ENCODE data around the gene RPAIN. TPM values are rescaled to one million over a fixed set of nuclear protein-coding genes. Genes with fewer than 3 reads are reported as not detected.

RPAIN gene
- polyA plus RNA-seq, 12 donors, result 38.8 to 62.5 (median 47.1) TPM; not detected in 1

GRCh38 chr17:5473906-5474305 is 53.9 kb downstream of the RPAIN start:
- no peak for DNase-seq

- no peak for DNase-seq
Observed at GRCh38 chr17:5478992-5479391, 59.0 kb downstream of the RPAIN start.

- no peak for DNase-seq
Observed at GRCh38 chr17:5480962-5481361, 61.0 kb downstream of the RPAIN start.

GRCh38 chr17:5481451-5481850 is 61.5 kb downstream of the RPAIN start:
- DNase-seq, result no peak

Other genes with a start within 250 kb of the RPAIN start
- 10 to 100 TPM in 7 of 12 donors, 1 to 10 TPM in 4, not detected in 1; 9.2 to 16.3 (median 11.6) TPM for gene ZNF594, start 228.3 kb upstream of the RPAIN start, polyA plus RNA-seq (ENCODE audit: insufficient read length in 12 of 12)
- 1 to 10 TPM in 7 of 12 donors, under 1 TPM in 3, not detected in 2; 0.66 to 2.9 (median 1.4) TPM for gene SCIMP, start 185.3 kb upstream of the RPAIN start, polyA plus RNA-seq (ENCODE audit: insufficient read length in 12 of 12)
- 10 to 100 TPM in 11 of 12 donors, not detected in 1; 52.4 to 90.8 (median 58.3) TPM for gene RABEP1, start 137.9 kb upstream of the RPAIN start, polyA plus RNA-seq (ENCODE audit: insufficient read length in 12 of 12)
- 10 to 100 TPM in 11 of 12 donors, not detected in 1; 29.1 to 61.7 (median 48.5) TPM for gene NUP88, start 520 bp upstream of the RPAIN start, polyA plus RNA-seq (ENCODE audit: insufficient read length in 12 of 12)
- 100 to 1,000 TPM in 10 of 12 donors, 10 to 100 TPM in 1, not detected in 1; 66.1 to 137 (median 117) TPM for gene C1QBP, start 19.0 kb downstream of the RPAIN start, polyA plus RNA-seq (ENCODE audit: insufficient read length in 12 of 12)
- 10 to 100 TPM; 10.4 to 98.9 (median 13.0) TPM for gene DHX33, start 48.8 kb downstream of the RPAIN start, polyA plus RNA-seq (ENCODE audit: insufficient read length in 12 of 12)
- gene DERL2, start 66.0 kb downstream of the RPAIN start, polyA plus RNA-seq (ENCODE audit: insufficient read length in 12 of 12), result 10 to 100 TPM in 11 of 12 donors, not detected in 1; 39.8 to 60.1 (median 50.4) TPM
- 10 to 100 TPM in 11 of 12 donors, not detected in 1; 15.6 to 32.4 (median 26.4) TPM for gene MIS12, start 66.4 kb downstream of the RPAIN start, polyA plus RNA-seq (ENCODE audit: insufficient read length in 12 of 12)
- gene NLRP1, start 164.3 kb downstream of the RPAIN start, polyA plus RNA-seq (ENCODE audit: insufficient read length in 12 of 12), result 10 to 100 TPM in 11 of 12 donors, not detected in 1; 52.4 to 78.7 (median 60.9) TPM